Measurements from ENCODE around the gene MED27.
A peak's percentile ranks its signal among the peaks of the same experiment; 100 is the strongest.

The MED27 gene

GRCh38 chr9:132068605-132069004 lies 11.1 kb downstream of the MED27 start:
- Histone ChIP-seq H3K79me2 (ENCODE audit: control insufficient read depth, insufficient read depth, low read length, poor library complexity) (peaks cover 3% of the 10 kb centered on the region), H2AK5ac (ENCODE audit: low read length) (no peak overlapping the region), H3K4me2 (ENCODE audit: low read length) (no peak overlapping the region), H4K8ac (ENCODE audit: low read depth, low read length) (no peak overlapping the region), H3K79me1 (ENCODE audit: low read length) (no peaks in the 10 kb centered on the region), H2BK5ac (ENCODE audit: low read depth, low read length, poor library complexity) (no peak overlapping the region), H3K14ac (ENCODE audit: low read length) (no peak overlapping the region), H3K27me3 (ENCODE audit: insufficient read depth, low read length) (no peaks in the 10 kb centered on the region), H3K4ac (ENCODE audit: low read depth, low read length) (no peak overlapping the region), H3K27ac (ENCODE audit: low read depth, low read length) (no peak overlapping the region), H3K23ac (ENCODE audit: low read length) (no peak overlapping the region), H2BK120ac (ENCODE audit: insufficient read depth, low read length, poor library complexity) (no peak overlapping the region), H2BK12ac (ENCODE audit: low read length) (no peak overlapping the region), H3K4me1 (ENCODE audit: control insufficient read depth in 1 of 2, insufficient read depth in 2 of 2, low read length in 2 of 2) (peaks cover 10 to 16% of the 10 kb centered on the region in 2 experiments), H3K36me3 (ENCODE audit: control insufficient read depth in 1 of 2, insufficient read depth in 2 of 2, low read length in 2 of 2) (peaks cover 13 to 19% of the 10 kb centered on the region in 2 experiments), H3K18ac (ENCODE audit: low read length) (no peak overlapping the region), H3K4me3 (ENCODE audit: low read depth, low read length) (no peak overlapping the region), H4K91ac (ENCODE audit: low read depth, low read length) (no peak overlapping the region), H2AFZ (ENCODE audit: insufficient read depth, low read length, poor library complexity) (no peak overlapping the region), H3K9ac (ENCODE audit: low read length) (no peak overlapping the region), H4K12ac (ENCODE audit: low read depth, low read length) (no peak overlapping the region), H3K9me3 (ENCODE audit: insufficient read depth, low read depth, low read length) (peaks cover 1% of the 10 kb centered on the region)
- WGBS (ENCODE audit: extremely low coverage, insufficient coverage, insufficient read length) = no CpG with 5 or more reads among the region's 6 CpGs
- no peak for DNase-seq

GRCh38 chr9:132066511-132066910 lies 13.2 kb downstream of the MED27 start:
- WGBS (ENCODE audit: extremely low coverage, insufficient coverage, insufficient read length) = no CpG with 5 or more reads among the region's 3 CpGs

GRCh38 chr9:132066057-132066456 lies 13.6 kb downstream of the MED27 start:
- H3K79me2 ChIP-seq (ENCODE audit: control insufficient read depth, insufficient read depth, low read length, poor library complexity) = peaks cover 3% of the 10 kb centered on the region
- H3K23ac ChIP-seq (ENCODE audit: low read length) = no peak overlapping the region
- H2BK5ac ChIP-seq (ENCODE audit: low read depth, low read length, poor library complexity) = no peak overlapping the region
- no peak overlapping the region for H4K91ac ChIP-seq (ENCODE audit: low read depth, low read length)
- no peaks in the 10 kb centered on the region for H3K27me3 ChIP-seq (ENCODE audit: insufficient read depth, low read length)
- H3K36me3 ChIP-seq (ENCODE audit: control insufficient read depth in 1 of 2, insufficient read depth in 2 of 2, low read length in 2 of 2) = peaks cover 9 to 11% of the 10 kb centered on the region in 2 experiments
- H3K14ac ChIP-seq (ENCODE audit: low read length) = no peak overlapping the region
- H3K18ac ChIP-seq (ENCODE audit: low read length) = no peak overlapping the region
- WGBS (ENCODE audit: extremely low coverage, insufficient coverage, insufficient read length) = no CpG with 5 or more reads among the region's 11 CpGs
- no peaks in the 10 kb centered on the region for H3K79me1 ChIP-seq (ENCODE audit: low read length)
- no peak overlapping the region for H2BK12ac ChIP-seq (ENCODE audit: low read length)
- H2AK5ac ChIP-seq (ENCODE audit: low read length) = no peak overlapping the region
- no peak overlapping the region for H3K27ac ChIP-seq (ENCODE audit: low read depth, low read length)
- H2BK120ac ChIP-seq (ENCODE audit: insufficient read depth, low read length, poor library complexity) = no peak overlapping the region
- H3K4me2 ChIP-seq (ENCODE audit: low read length) = no peak overlapping the region
- peaks cover 16 to 26% of the 10 kb centered on the region in 2 experiments for H3K4me1 ChIP-seq (ENCODE audit: control insufficient read depth in 1 of 2, insufficient read depth in 2 of 2, low read length in 2 of 2)
- no peak overlapping the region for H3K4me3 ChIP-seq (ENCODE audit: low read depth, low read length)
- no peak overlapping the region for H4K12ac ChIP-seq (ENCODE audit: low read depth, low read length)
- no peak overlapping the region for H3K9ac ChIP-seq (ENCODE audit: low read length)
- DNase-seq = no peak
- no peak overlapping the region for H4K8ac ChIP-seq (ENCODE audit: low read depth, low read length)
- H3K4ac ChIP-seq (ENCODE audit: low read depth, low read length) = no peak overlapping the region
- H3K9me3 ChIP-seq (ENCODE audit: insufficient read depth, low read depth, low read length) = no peaks in the 10 kb centered on the region
- no peak overlapping the region for H2AFZ ChIP-seq (ENCODE audit: insufficient read depth, low read length, poor library complexity)

More at GRCh38 chr9:132066511-132066910, 13.2 kb downstream of the MED27 start:
- H2AFZ ChIP-seq (ENCODE audit: insufficient read depth, low read length, poor library complexity) = no peak overlapping the region
- DNase-seq = no peak
- no peaks in the 10 kb centered on the region for H3K27me3 ChIP-seq (ENCODE audit: insufficient read depth, low read length)
- no peak overlapping the region for H2BK5ac ChIP-seq (ENCODE audit: low read depth, low read length, poor library complexity)
- no peak overlapping the region for H3K4me3 ChIP-seq (ENCODE audit: low read depth, low read length)
- peak overlapping the region; percentile 6 for H3K18ac ChIP-seq (ENCODE audit: low read length)
- H3K23ac ChIP-seq (ENCODE audit: low read length) = no peak overlapping the region
- no peak overlapping the region for H3K9ac ChIP-seq (ENCODE audit: low read length)
- H3K79me1 ChIP-seq (ENCODE audit: low read length) = no peaks in the 10 kb centered on the region
- no peak overlapping the region for H4K12ac ChIP-seq (ENCODE audit: low read depth, low read length)
- no peak overlapping the region for H2BK120ac ChIP-seq (ENCODE audit: insufficient read depth, low read length, poor library complexity)
- no peak overlapping the region for H3K27ac ChIP-seq (ENCODE audit: low read depth, low read length)
- H4K8ac ChIP-seq (ENCODE audit: low read depth, low read length) = no peak overlapping the region
- no peak overlapping the region for H3K4me2 ChIP-seq (ENCODE audit: low read length)
- H3K4me1 ChIP-seq (ENCODE audit: control insufficient read depth in 1 of 2, insufficient read depth in 2 of 2, low read length in 2 of 2) = peaks cover 16 to 26% of the 10 kb centered on the region in 2 experiments
- H2BK12ac ChIP-seq (ENCODE audit: low read length) = no peak overlapping the region
- H4K91ac ChIP-seq (ENCODE audit: low read depth, low read length) = no peak overlapping the region
- no peak overlapping the region for H2AK5ac ChIP-seq (ENCODE audit: low read length)
- no peak overlapping the region for H3K4ac ChIP-seq (ENCODE audit: low read depth, low read length)
- H3K79me2 ChIP-seq (ENCODE audit: control insufficient read depth, insufficient read depth, low read length, poor library complexity) = peaks cover 3% of the 10 kb centered on the region
- H3K36me3 ChIP-seq (ENCODE audit: control insufficient read depth in 1 of 2, insufficient read depth in 2 of 2, low read length in 2 of 2) = peaks cover 10 to 13% of the 10 kb centered on the region in 2 experiments
- no peaks in the 10 kb centered on the region for H3K9me3 ChIP-seq (ENCODE audit: insufficient read depth, low read depth, low read length)
- H3K14ac ChIP-seq (ENCODE audit: low read length) = no peak overlapping the region

- no peak overlapping the region for H2BK120ac ChIP-seq (ENCODE audit: insufficient read depth, low read length, poor library complexity)
- no CpG with 5 or more reads among the region's 6 CpGs for WGBS (ENCODE audit: extremely low coverage, insufficient coverage, insufficient read length)
- H3K27me3 ChIP-seq (ENCODE audit: insufficient read depth, low read length) = no peaks in the 10 kb centered on the region
- DNase-seq = peak; percentile 10 to 73
- peak overlapping the region; percentile 8 for H3K4me2 ChIP-seq (ENCODE audit: low read length)
- no peak overlapping the region for H3K9ac ChIP-seq (ENCODE audit: low read length)
- no peak overlapping the region for H4K91ac ChIP-seq (ENCODE audit: low read depth, low read length)
- no peak overlapping the region for H4K8ac ChIP-seq (ENCODE audit: low read depth, low read length)
- H3K9me3 ChIP-seq (ENCODE audit: insufficient read depth, low read depth, low read length) = no peaks in the 10 kb centered on the region
- H3K14ac ChIP-seq (ENCODE audit: low read length) = no peak overlapping the region
- H3K4me1 ChIP-seq (ENCODE audit: control insufficient read depth in 1 of 2, insufficient read depth in 2 of 2, low read length in 2 of 2) = peaks cover 10 to 16% of the 10 kb centered on the region in 2 experiments
- H2BK5ac ChIP-seq (ENCODE audit: low read depth, low read length, poor library complexity) = no peak overlapping the region
- no peak overlapping the region for H3K4ac ChIP-seq (ENCODE audit: low read depth, low read length)
- peaks cover 4 to 7% of the 10 kb centered on the region in 2 experiments for H3K36me3 ChIP-seq (ENCODE audit: control insufficient read depth in 1 of 2, insufficient read depth in 2 of 2, low read length in 2 of 2)
- H3K23ac ChIP-seq (ENCODE audit: low read length) = no peak overlapping the region
- no peak overlapping the region for H3K27ac ChIP-seq (ENCODE audit: low read depth, low read length)
- H4K12ac ChIP-seq (ENCODE audit: low read depth, low read length) = no peak overlapping the region
- H3K4me3 ChIP-seq (ENCODE audit: low read depth, low read length) = no peak overlapping the region
- no peak overlapping the region for H2BK12ac ChIP-seq (ENCODE audit: low read length)
- no peaks in the 10 kb centered on the region for H3K79me1 ChIP-seq (ENCODE audit: low read length)
- H3K18ac ChIP-seq (ENCODE audit: low read length) = no peak overlapping the region
- no peak overlapping the region for H2AFZ ChIP-seq (ENCODE audit: insufficient read depth, low read length, poor library complexity)
- no peak overlapping the region for H2AK5ac ChIP-seq (ENCODE audit: low read length)
- no peaks in the 10 kb centered on the region for H3K79me2 ChIP-seq (ENCODE audit: control insufficient read depth, insufficient read depth, low read length, poor library complexity)
Observed at GRCh38 chr9:132063281-132063680, 16.4 kb downstream of the MED27 start.

Measured in trophoblast cell (in vitro differentiated cells and primary cell).